NCI-H2196 treated with DMSO at 0.1 percent for 48 hours (cell line): ENCODE results near the gene ANTXR1.

Experiments
- DNase-seq: peaks from one replicate; lab custom pipeline; 2025; ENCODE audit not compliant: unreplicated experiment; lab: John Stamatoyannopoulos, UW

ANTXR1 gene

DNA sequence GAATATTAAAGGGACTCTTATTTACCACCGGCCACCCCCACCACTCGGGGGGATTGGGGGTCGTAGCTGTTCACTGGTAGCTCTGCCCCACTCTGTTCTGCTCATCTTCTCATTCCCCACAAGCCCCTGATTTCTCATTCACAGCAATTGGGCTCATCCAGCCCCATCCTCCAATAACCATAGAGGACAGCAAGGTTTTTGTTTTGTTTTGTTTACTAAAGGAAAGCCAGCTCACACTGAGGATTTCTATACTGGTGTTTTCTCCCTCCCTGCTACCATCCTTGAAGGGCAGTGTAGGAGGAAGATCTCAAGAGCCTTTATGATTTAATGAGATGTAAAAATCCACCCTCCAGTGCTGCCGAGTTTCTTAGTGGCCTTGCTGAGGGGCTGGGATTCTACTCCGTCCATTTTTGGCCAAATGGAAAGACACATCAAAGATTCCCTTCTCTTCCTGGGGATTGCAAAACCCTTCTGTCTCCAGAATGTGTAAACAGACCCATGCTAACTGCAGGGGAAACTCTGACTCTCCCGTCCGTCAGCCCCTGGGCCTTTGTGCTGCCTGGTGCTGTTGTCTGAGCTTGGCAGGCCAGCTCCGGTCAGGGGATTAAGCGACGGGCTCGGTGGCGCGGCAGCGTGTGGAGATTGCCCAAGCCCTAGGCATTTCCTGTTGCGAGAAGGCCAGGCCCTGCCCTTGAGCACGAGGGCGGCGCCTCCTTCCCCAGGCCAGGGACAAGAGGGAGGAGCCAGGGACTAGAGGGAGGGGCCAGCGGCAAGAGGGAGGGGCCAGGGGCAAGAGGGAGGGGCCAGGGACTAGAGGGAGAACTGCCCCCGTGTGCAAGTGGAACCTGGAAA is 165.0 kb downstream of the ANTXR1 start:
- no peak for DNase-seq

DNA sequence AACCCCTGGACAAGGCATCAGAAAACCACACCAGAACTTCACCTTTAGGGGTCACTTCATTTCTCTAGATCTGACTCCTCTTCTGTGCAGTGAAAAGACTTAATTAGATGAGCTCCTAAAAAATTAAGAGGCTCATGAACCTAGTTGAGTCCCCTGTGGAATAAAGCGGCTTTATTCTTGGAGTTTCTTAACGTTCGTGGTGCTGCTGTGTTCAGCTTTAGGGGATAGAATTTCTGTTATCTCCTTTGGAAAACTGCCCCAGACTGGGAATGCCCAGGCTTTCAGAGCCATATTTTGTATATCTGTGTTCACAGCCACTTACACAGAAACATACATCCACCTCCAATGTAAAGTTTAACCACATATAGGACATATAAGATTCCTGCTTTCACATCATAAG is 165.8 kb downstream of the ANTXR1 start:
- no peak for DNase-seq

DNA sequence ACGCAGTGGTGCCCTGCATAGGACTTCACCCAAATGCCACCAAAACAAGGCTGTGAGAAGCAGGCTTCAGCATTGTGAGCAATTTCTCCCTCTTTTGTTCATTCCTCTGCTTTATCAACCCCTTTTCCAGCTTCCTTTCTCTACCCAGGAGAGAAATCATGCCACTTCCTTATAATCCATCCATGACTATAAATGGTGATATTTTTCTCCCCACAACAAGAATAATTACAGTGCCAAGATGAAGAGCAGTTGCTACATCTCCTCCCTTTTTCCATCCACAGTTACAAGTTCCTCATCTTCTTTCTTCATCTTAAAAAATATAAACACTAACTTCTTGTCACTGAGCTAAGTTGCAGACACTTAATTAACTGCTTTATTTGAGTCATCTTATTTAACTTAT is 167.2 kb downstream of the ANTXR1 start:
- DNase-seq: no peak

- no peak for DNase-seq
Measured at GRCh38 chr2:69180974-69181373, 168.0 kb downstream of the ANTXR1 start.

- no peak for DNase-seq
Measured at GRCh38 chr2:69181806-69182427, 168.9 kb downstream of the ANTXR1 start.

GRCh38 chr2:69183659-69184058 is 170.7 kb downstream of the ANTXR1 start:
- DNase-seq: no peak

DNA sequence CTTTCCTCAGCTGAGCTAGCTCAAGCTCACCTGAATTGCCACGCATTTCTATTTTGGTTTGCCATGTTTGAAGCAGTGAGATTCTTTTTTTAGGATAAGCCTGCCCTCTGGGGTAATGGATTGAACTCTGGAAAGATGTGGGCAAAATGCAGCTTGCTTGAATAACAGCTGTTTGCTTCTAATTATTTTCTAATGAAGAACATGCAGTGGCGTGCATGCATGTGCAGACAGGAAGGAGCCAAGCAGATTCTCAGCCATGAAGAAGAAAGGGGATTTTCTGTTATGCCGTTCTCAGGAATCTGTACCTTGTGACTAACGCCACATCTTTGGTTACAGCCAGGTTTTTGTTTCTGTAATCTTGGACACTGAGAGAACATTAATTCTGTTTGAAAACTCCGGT is 171.2 kb downstream of the ANTXR1 start:
- no peak for DNase-seq

DNA sequence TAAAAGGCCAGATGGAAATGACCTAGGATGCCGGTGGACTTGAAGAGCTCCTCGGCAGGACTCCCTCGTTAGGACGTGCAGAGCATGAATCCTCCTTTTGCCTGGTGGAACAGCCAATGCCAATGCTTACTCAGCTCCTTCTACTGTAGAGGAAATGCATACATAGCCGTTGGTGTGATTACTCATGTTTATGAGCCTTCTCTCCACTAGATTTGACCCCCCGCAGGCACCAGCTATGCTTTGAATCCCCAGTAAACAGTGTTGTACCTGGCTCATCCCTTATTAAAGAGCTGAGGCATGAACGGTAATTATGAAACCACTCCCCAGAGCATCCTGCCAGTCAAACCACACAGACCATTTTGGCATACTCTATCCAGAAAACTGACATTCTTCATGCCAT is 172.8 kb downstream of the ANTXR1 start:
- no peak for DNase-seq

GRCh38 chr2:69186614-69187013 is 173.6 kb downstream of the ANTXR1 start:
- no peak for DNase-seq

DNA sequence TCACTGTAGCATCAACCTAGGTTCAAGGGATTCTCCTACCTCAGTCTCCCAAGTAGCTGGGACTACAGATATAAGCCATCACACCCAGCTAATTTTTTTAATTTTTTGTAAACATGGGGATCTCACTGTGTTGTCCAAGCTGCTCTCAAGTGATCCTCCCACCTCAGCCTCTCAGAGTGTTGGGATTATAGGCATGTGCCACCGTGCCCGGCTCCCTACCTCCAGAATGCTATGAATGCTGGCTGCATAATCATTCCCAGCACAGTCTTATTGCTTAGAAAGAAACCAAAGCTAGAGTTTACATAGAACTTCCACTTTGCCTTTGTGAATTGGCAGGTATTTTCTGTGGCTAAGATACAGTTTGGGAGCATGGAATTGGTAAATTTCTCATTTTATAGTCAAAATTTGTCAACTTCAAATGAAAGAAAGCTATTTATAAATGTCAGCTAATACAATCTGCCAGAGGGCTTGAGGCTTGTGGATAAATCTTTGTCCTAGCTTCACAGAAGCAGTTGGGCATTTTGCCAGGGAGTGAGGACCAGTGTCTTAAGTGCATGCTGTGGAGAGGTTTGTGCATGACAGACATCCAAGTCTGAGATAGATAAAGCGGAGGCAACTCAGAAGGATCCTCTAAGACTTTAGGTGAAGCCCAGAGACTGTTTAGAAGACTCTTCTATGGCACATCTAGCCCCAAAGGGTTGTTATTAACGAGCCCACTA is 175.4 kb downstream of the ANTXR1 start:
- no peak for DNase-seq

DNA sequence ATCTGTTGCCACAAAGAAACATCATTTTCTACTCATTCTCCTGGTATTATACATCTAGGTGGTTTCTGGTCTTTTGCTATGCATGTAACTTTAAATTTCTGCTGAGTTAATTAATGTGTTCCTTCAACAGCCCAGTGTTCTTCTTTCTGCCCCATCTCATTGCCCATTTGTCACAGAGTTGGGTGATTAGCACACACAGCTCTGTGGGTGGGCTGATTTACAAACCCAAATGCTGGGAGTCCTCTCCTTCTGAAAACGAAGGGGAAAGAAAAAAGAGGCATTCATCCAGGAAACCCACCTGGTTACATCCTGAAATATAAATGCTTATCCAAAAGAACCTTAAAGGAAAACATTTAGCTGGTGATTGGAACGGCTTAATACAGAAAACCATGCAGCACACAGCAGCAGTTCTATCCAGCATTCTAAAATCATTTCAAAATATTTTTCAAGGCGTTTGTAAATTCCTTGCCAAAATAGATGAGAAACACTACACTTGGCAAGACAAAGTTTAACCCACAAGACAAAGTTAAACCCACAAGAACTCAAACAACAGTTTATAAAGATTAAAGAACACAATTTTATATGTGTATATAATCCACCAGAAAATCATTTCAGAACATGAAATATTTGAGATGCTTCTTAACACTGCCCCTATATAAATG is 177.9 kb downstream of the ANTXR1 start:
- DNase-seq: no peak

DNA sequence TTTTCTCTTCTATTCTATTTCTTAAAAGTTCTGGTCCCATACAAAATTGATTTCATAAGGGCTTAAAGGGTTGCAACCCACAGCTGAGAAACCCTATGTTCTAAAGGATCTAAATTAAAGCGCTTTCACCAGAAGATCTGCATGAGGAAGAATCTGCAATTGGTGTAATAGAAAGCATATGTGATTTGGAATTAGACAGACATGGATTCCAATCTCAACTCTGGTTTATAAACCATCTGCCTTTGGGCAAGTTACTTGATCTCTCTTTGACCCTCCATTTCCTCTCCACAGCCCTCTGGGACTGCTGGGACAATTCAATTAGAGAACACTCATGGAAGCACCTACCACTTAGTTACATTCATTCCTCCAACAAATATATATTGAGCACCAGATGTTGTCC is 178.7 kb downstream of the ANTXR1 start:
- DNase-seq: no peak

GRCh38 chr2:69192176-69192945 is 179.4 kb downstream of the ANTXR1 start:
- DNase-seq: no peak

GRCh38 chr2:69195706-69196105 is 182.7 kb downstream of the ANTXR1 start:
- DNase-seq: no peak

- no peak for DNase-seq
Measured at GRCh38 chr2:69196327-69197117, 183.5 kb downstream of the ANTXR1 start.

DNA sequence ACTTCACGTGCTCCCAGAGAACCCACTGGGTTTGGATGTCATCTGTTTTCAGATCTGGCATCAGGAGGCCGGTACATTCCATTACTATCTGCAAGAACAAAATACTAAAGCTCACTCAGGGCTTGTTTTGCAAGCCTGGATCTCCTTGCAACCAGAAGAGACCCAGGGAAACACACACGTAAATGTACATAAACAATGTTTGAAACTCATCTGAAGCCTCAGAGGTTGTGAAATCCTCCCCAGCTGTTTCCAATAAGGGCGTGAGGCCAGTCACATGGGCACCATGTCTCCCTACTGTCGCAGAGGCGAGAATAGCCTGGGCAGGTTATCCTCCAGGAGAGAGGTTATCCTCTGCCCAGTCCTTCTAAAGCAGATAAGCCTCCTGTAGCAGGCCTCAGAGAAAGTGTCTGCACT is 187.1 kb downstream of the ANTXR1 start:
- no peak for DNase-seq

- no peak for DNase-seq
Measured at GRCh38 chr2:69201259-69201658, 188.3 kb downstream of the ANTXR1 start.

DNA sequence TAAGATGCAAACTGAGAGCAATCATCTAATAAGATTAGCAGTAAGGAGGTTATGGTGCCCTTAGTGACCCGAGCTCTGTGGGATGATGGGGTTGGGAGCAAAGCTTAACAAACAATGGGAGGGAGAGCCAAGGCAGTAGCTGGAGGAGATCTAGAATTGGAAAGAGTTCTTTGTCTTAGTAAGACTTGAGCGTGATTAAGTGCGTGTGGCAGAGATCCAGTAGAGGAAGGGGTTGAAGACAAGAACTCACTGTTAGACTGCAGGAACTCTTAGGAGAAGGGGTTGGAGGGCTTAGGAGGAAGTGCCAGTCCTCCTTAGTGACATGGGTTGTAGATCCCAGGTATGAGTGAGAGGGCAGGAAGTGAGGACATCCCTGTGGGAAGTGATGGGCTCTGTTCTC is 189.3 kb downstream of the ANTXR1 start:
- DNase-seq: no peak

- DNase-seq: no peak
Measured at GRCh38 chr2:69203166-69203985, 190.4 kb downstream of the ANTXR1 start.
